K562 (cell line): ENCODE measurements around the gene BLOC1S4. TPM values are rescaled to one million over a fixed set of nuclear protein-coding genes. Genes with fewer than 3 reads are reported as not detected.

ENCODE experiments used
- BHLHE40 ChIP-seq: IDR thresholded peaks from 2 replicates; pipeline ENCODE4 v1.6.1; 2011; ENCODE audit warnings: low read length, improper control_type of control experiment
- C11orf30 ChIP-seq: fragments of 450-650 bp; IDR thresholded peaks from 2 replicates; pipeline ENCODE4 v1.6.1; 2016; ENCODE audit warnings: low read depth, mild to moderate bottlenecking
- CBFA2T3 ChIP-seq: fragments of 450-650 bp; IDR thresholded peaks from 2 replicates; pipeline ENCODE4 v1.6.1; 2017
- IRF9 ChIP-seq: fragments of 450-650 bp; IDR thresholded peaks from 2 replicates; pipeline ENCODE4 v1.6.1; 2016; ENCODE audit warnings: missing biosample characterization, missing genetic modification characterization
- KDM2B ChIP-seq: fragments of 250-450 bp; sonication (Bioruptor Pico); IDR thresholded peaks from 2 replicates; pipeline ENCODE4 v1.8.0; 2021; ENCODE audit warnings: mild to moderate bottlenecking, moderate library complexity
- MED1 ChIP-seq: sonication (generic); formaldehyde crosslinking; IDR thresholded peaks from 2 replicates; pipeline ENCODE4 v1.8.1; 2023; ENCODE audit warnings: missing genetic modification reagents, borderline replicate concordance
- PHB ChIP-seq: fragments of 250-450 bp; sonication (Bioruptor Pico); IDR thresholded peaks from 2 replicates; pipeline ENCODE4 v1.5.0; 2021
- SAP30 ChIP-seq: fragments of 200-600 bp; sonication (generic); IDR thresholded peaks from 2 replicates; pipeline ENCODE4 v1.6.1; 2012; ENCODE audit warnings: borderline replicate concordance, low read depth, mild to moderate bottlenecking, moderate library complexity, low read length, control low read depth, inconsistent platforms; ENCODE audit not compliant: insufficient read depth, poor library complexity, severe bottlenecking
- SMAD3 ChIP-seq: fragments of 450-650 bp; formaldehyde crosslinking; conservative IDR thresholded peaks from 2 replicates; pipeline ENCODE4 v1.4.0; 2020; ENCODE audit warnings: mild to moderate bottlenecking
- SNAPC5 ChIP-seq: fragments of 250-450 bp; sonication (Bioruptor Pico); IDR thresholded peaks from 2 replicates; pipeline ENCODE4 v1.8.0; 2021; ENCODE audit warnings: moderate library complexity, mild to moderate bottlenecking, inconsistent platforms
- ZNF263 ChIP-seq: sonication (generic); formaldehyde crosslinking; IDR thresholded peaks from 2 replicates; pipeline ENCODE4 v1.8.0; 2022; ENCODE audit warnings: mild to moderate bottlenecking, missing genetic modification reagents, borderline replicate concordance
- ZNF436 ChIP-seq: fragments of 250-450, 450-650 bp; sonication (Bioruptor Pico); formaldehyde crosslinking; IDR thresholded peaks from 2 replicates; pipeline ENCODE4 v1.7.0; 2020; ENCODE audit warnings: mild to moderate bottlenecking
- ZNF449 ChIP-seq: fragments of 250-450 bp; sonication (Bioruptor Pico); IDR thresholded peaks from 2 replicates; pipeline ENCODE4 v1.8.0; 2022; ENCODE audit warnings: moderate library complexity, mild to moderate bottlenecking, inconsistent platforms
- polyA plus RNA-seq, 8 experiments: library from polyadenylated mRNA; depleted of rRNA in 4 of 8; stranded (reverse) in 5 of 8; unstranded in 3 of 8; fragments of >200 nt; fragmentation: Nextera tagmentation in 2 of 8; fragmentation: Illumina TruSeq in 1 of 8; extraction: Ambion mirVana in 2 of 8; extraction: Trizol in 1 of 8; gene quantifications; 2 replicates each; pipeline versions ENCODE4 v1.2.1 to v1.2.3, GENCODE V29; 2011 to 2014; ENCODE audit warnings: inconsistent platforms in 1 of 8, missing spikeins in 1 of 8
- total RNA-seq, 7 experiments: library from RNA; depleted of rRNA in 6 of 7; stranded (reverse); fragments of >200 nt in 6 of 7; fragmentation: Illumina TruSeq in 2 of 7; extraction: Trizol in 2 of 7; gene quantifications; 2 replicates each; pipeline versions ENCODE4 v1.2.1 to v1.2.3, GENCODE V29; 2011 to 2021; ENCODE audit warnings: low replicate concordance in 1 of 7
- TF ChIP-seq, protein P1 (sequence below): sonication (generic); formaldehyde crosslinking; IDR thresholded peaks from 2 replicates; pipeline ENCODE4 v1.8.0; 2023; ENCODE audit warnings: mild to moderate bottlenecking, missing genetic modification reagents
- TF ChIP-seq, protein P2 (sequence below): fragments of 450-650 bp; IDR thresholded peaks from 2 replicates; pipeline ENCODE4 v1.6.1; 2016; ENCODE audit warnings: antibody characterized with exemption

BLOC1S4 gene
- total and polyA plus RNA-seq, 9 of the 15 experiments (the other 6 are each of a cell fraction or from before 2014, with no cell fraction given) = 3.1 to 31.6 (median 11.2) TPM

DNA sequence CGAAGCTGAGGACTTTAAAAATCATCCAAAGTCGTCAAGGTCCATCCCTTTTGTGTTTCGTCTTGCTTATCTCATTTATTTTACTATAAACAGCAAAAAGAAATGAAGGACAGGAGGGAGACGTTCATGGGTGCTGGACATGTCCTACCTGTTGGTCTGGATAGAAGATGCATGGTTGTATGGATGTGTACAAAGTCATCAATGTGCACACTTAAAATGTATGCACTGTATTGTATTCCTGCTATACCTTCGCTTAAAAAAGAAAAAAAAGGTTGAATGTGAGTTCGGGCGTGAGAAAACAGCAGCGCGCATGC is 313 bp upstream of the BLOC1S4 start (continued):
- TF ChIP-seq, protein P1, sequence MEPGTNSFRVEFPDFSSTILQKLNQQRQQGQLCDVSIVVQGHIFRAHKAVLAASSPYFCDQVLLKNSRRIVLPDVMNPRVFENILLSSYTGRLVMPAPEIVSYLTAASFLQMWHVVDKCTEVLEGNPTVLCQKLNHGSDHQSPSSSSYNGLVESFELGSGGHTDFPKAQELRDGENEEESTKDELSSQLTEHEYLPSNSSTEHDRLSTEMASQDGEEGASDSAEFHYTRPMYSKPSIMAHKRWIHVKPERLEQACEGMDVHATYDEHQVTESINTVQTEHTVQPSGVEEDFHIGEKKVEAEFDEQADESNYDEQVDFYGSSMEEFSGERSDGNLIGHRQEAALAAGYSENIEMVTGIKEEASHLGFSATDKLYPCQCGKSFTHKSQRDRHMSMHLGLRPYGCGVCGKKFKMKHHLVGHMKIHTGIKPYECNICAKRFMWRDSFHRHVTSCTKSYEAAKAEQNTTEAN (CRISPR knock-in tag) = 0 out of 2 replicates have a peak, but pooled peaks have one; percentile 49
- TF ChIP-seq SMAD3 (CRISPR knock-in tag) = no peak
- TF ChIP-seq CBFA2T3 = no peak
- TF ChIP-seq PHB (CRISPR knock-in tag) = no peak
- TF ChIP-seq KDM2B (CRISPR knock-in tag) = no peak
- no peak for TF ChIP-seq ZNF263
- peak; percentile 27; the same call in 1 of the 2 replicates for TF ChIP-seq ZNF436
- 0 out of 2 replicates have a peak, but pooled peaks have one; percentile 9 for TF ChIP-seq C11orf30
- no peak for TF ChIP-seq SNAPC5 (CRISPR knock-in tag)
- no peak for TF ChIP-seq BHLHE40
- TF ChIP-seq MED1 (CRISPR knock-in tag) = no peak
- TF ChIP-seq, protein P2, sequence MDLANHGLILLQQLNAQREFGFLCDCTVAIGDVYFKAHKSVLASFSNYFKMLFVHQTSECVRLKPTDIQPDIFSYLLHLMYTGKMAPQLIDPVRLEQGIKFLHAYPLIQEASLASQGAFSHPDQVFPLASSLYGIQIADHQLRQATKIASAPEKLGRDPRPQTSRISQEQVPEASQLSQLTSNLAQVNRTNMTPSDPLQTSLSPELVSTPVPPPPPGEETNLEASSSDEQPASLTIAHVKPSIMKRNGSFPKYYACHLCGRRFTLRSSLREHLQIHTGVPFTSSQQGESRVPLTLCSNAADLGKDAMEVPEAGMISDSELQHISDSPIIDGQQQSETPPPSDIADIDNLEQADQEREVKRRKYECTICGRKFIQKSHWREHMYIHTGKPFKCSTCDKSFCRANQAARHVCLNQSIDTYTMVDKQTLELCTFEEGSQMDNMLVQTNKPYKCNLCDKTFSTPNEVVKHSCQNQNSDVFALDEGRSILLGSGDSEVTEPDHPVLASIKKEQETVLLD = peak; percentile 99; the same call in 1 of the 2 replicates
- no peak for TF ChIP-seq ZNF449 (CRISPR knock-in tag)
- no peak for TF ChIP-seq SAP30
- TF ChIP-seq IRF9 (tag) = no peak
